T-helper 9 cell (primary cell): ENCODE measurements around the gene ST6GALNAC6.
A peak's percentile ranks its signal among the peaks of the same experiment; 100 is the strongest.

Experiments used
- DNase-seq: peaks from one replicate; pipeline ENCODE4 v3.0.0-alpha.2; 2020

Gene ST6GALNAC6

DNA sequence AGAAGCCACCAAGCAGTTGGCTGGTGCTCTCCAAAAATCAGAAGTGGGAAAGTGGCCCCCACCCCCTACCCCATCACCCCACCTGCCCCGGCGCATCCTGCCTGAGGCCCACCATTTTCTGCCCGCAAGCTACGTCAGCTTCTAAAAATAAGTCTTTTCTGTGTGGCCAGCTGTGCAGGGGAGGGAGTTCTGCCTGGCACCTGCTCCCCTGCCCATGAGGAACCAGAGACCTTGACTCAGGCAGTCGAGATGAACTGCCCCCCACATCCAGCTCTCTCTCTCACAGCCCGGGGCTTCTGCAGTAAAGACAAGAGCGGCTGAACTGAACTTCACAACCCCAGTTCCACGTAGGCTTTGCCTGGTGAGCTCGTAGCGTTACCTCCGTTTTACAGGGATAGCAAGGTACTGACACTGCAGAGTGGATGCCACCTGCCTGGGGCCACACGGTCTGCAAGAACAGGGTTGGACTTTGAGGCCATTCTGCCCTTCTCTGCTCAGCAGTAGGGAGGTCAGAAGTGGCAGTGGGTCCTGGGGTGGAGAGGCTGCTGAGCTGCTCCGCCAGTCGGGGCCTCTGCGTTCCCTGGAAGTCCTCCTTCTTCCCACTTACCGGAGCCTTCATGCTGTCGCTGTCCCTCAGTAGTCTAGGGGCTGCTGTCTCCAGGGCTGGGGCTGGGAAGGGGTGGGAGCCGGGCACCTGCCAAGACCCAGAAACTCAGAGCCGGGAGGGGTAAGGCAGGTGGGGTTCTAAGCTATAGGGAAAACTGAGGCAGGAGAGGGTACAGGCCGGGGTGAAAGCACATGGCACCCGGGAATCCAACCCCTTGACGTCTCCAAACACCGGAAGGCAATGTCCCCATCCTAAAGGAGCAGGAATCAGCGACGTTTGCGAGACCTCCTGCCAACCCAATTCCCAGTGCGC, 16.7 kb upstream of the ST6GALNAC6 start:
- no peak for DNase-seq

DNA sequence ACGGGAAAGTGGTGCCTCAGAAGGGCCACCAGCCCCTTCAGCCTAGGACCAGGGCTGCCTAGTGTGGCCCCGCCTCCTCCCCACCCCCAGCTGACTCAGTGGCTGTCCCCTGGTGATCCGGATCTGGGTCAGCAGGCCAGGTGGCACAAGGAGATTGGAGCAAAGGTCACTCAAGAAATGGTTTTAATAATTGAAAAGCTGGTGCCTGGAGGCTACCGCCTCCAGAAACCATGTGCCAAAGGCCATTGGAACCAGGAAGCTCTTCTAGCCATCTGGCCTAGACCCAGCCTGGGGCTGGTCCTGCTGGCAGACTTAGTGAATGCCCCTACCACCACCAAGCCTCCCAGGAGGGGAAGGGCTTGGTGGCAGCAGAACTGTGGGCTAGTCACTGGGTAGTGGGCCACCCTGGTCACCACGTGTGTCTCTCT, 15.9 kb upstream of the ST6GALNAC6 start:
- no peak for DNase-seq

- DNase-seq, result no peak
These were observed 14.3 kb upstream of the ST6GALNAC6 start for GRCh38 chr9:127913682-127914081.

GRCh38 chr9:127912882-127913281, 13.5 kb upstream of the ST6GALNAC6 start:
- DNase-seq, result no peak

DNA sequence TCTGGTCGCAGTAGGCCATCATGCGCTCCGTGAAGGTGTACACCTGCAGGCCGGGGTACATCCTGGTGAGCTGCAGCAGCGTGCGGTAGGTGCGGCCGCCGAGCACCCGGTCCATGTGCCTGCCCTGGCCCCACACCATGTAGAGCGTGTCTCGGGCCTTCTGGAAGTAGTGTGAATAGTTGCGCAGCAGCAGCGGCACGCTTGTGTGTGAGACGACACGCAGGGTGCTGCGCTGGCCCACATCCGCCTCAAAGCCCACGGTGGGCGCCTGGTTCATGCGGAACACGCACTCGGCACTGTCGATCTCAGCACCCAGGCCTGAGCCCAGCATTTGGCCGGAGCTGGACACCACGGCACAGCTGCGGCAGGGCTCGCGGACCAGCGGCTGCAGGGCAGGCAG, 12.9 kb upstream of the ST6GALNAC6 start:
- DNase-seq, result no peak

- no peak for DNase-seq
These were observed 11.3 kb upstream of the ST6GALNAC6 start for GRCh38 chr9:127910613-127911205.

DNA sequence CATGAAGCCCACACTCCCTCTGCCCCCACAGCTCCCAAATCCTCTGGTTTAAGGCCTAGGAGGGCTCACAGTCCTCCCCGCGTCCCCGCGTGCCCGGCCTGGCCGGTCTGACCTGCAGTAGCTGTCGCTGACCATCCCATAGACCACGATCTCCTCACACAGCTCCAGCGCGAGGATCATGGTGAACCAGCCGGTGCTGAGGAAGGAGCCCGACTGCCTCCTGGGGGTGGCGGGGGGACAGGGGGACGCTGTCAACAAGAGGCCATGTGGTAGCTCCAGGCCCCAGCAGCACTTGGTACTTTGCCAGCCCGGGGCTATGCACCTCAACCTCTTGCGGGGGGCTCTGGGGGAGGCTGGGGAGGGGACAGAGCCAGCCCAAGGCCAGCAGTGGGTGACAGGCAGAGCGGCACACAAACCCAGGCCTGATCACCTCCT, 10.5 kb upstream of the ST6GALNAC6 start:
- no peak for DNase-seq

DNA sequence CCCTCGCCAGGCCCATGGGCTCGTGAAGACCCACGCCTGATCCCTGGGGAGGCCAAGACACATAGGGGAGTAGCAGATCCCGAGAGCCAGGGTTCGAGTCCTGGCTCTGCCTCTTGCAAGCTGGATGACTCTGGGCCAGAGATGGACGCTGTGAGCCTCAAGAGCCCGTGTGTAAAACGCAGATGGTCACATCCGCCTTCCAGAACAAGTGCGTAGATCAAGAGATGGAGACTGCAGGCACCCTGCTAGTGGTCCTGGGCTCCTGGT, 9.2 kb upstream of the ST6GALNAC6 start:
- no peak for DNase-seq

DNA sequence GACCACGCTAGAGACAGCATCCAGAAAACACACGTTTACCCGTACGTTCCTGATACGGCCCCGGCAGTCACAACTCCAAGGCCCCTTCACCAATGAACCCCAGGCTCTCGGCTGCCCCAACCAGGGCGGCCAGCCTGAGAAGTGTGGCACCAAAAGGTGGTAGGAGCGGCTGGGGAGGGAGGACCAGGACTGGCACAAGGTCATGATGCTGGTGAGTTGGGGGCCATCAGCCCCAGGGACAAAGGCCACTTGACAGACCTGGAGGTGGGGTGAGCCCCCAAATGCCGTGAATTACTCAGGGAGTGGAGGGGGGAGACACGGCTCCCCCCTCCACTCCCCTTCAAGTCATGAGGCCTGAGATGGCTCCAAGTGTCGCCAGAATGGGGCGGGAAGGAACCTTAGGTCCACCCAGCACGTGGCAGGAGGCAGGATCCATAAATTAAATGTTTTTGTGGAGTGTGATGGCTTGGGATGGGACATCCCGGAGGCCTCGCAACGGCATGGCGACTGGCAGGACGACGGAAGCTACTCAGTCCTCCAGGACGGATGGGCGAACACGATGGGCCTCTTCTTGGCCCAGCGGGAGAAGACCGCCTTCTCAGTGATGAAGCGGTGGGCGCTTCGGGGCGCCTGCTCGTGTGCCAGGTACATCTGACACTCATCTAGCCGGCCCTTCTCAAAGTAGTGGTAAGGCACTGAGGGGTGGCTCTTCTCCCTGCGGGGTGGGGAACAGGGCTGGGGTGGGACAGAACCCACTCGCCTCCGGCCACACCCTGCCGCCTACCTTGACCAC, 8.7 kb upstream of the ST6GALNAC6 start:
- no peak for DNase-seq

DNA sequence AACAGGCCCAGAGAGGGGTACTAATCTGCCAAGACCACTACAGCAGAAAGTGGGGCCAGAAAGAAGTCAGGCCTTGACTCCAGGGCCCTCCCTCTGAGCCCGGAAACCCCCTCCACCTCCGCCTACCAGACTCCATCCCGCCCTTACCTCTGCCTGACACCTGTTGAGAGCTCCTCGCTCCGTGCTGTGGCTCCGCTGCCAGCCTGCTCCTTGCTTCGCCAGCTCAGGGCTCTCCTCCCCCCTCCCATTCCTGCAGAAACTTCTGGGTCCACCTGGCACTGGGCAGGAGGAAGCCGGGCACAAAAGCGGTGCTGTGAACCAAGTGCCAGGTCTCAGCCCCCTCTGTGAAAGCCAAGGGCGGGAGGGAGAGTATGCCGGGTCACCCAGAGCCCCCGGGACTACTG, 6.4 kb upstream of the ST6GALNAC6 start:
- peak; percentile 75 for DNase-seq

- peak; percentile 65 for DNase-seq
These were observed 5.8 kb upstream of the ST6GALNAC6 start for GRCh38 chr9:127905004-127905728.

- DNase-seq, result no peak
These were observed 5.2 kb upstream of the ST6GALNAC6 start for GRCh38 chr9:127904561-127905003.

GRCh38 chr9:127903557-127904475, 4.4 kb upstream of the ST6GALNAC6 start:
- DNase-seq, result peak; percentile 56

DNA sequence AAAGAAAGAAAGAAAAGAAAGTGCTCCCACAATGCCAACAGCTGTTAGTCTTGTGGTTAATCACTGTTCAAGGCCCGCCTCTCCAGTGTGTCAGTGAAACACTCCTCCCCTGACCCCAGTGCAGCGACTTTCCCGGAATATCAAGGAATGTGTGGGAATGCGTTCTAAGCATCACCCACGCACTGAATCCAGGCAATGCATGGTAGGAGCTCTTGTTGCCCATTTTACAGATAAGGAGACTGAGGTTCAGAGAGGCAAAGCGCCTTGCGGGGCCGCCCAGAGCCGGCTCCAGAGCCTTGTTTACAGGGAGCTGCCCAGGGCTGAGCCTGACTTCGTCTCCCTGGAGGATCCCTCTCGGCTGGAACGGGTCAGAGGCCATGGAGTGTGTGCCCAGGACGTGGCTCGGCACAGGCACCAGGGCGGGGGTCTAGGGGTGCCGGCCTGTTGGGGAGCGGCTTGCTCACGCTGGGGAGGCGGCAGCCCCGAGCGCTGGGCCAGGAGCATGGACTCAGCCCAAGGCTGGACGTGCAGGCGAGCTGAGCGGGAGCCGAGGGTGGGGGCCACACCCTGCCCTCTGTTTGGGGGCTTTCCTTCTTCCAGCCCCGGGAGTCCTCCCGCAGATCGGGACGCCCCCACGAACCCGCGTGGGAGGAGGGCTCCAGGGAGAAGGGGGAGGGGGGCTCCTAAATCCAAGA, 823 bp downstream of the ST6GALNAC6 start:
- no peak for DNase-seq

DNA sequence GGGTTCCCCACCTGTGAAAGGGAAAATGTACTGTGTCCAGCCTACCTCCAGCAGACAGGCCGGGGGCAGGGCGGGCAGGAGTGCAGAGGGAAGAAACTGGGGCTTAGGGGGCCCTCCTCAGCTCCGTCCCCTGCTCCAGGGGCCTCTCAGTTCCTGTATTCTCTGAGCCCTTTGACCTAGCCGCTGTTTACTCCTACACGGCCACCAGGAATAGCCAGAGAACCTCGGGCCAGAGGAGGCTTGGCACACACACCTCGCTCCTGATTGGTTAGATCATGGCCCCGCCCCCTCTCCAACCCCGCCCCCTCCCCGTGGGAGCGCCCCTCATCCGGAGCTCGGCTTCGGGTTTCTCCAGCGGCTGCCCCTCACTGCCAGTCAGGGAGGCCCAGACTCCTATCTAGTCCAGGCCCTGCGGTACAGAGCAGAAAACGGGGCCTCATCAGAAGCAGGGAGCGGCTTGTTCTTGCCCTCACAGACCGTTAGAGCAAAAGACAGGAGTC, 2.2 kb downstream of the ST6GALNAC6 start:
- DNase-seq, result no peak

- no peak for DNase-seq
These were observed 2.8 kb downstream of the ST6GALNAC6 start for GRCh38 chr9:127896395-127897192.

DNA sequence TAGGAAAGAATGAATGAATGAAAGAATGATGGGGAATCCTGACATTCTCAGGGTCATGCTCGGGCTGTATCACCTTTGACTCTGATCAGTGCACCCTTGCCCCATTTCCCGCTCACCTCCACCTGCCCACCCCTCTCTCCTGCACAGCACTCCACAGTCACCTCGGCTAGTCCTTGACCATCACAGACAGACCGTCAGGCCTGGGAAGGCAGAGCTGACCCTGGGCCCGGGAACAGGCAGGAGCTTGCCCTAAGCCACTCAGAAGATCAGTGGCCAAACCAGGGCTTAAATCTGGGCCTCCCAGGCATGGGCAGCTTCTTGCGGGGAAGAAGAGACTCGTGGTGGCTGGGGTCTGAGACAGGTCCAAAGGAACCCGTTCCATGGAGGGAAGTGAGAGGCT, 3.6 kb downstream of the ST6GALNAC6 start:
- DNase-seq, result no peak

DNA sequence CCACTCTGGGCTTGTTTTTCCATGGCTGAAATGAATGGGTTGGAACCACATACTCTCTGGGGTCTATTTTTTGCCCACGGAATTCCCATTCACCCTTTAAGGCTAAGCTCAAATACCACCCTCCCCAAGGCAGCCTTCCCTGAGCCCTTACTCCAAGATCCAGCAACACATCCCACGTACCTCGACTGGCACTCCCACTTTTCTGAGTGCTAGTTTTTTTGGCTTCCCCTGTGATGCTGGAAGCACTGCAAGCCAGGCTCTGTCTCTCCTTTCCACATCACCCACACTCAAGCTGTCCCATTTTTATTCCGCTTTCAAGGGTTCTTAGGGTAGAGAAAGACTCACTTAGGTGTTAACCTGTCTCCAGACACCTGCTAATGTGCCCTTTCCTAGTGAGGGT, 6.0 kb downstream of the ST6GALNAC6 start:
- DNase-seq, result no peak

DNA sequence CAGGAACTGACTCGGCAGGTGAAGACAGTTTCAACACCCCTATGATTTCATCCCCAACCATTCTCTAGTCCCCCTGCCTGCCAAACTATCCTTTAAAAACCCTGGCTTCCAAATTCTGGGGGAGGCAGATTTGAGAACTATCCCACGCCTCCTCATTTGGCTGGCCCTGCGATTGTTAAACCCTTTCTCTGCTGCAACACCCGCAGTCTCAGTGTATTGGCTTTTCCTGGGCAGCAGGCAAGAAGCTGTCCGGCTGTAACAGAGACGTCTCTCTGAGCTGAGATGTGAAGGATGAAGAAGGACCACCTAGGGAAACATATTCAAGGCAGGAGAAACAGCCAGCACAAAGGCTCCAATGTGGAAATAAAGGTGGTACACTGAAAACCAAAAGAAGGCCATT, 6.6 kb downstream of the ST6GALNAC6 start:
- DNase-seq, result no peak

DNA sequence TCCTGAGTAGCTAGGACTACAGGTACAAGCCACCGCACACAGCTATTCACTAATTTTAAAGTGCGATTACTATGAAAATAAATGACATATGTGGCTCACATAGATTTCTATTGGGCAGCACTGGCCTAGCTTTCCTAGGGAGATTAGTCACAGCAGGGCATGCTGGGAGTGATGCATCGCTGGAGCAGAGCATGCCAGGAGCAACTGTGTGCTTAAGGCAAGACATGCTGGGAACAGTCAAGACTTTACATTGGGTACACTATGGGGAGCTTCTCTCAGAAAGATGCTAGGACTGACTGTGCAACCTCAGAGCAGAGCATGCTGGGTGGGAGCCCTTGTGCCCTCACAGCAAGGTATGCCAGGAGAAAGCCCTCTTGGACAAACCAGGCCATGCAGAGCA, 9.3 kb downstream of the ST6GALNAC6 start:
- DNase-seq, result no peak
